ENCODE measurements around the gene XKR7. TPM values are rescaled to one million over a fixed set of nuclear protein-coding genes. Genes with fewer than 3 reads are reported as not detected.
A peak's percentile ranks its signal among the peaks of the same experiment; 100 is the strongest.

The XKR7 gene, protein sequence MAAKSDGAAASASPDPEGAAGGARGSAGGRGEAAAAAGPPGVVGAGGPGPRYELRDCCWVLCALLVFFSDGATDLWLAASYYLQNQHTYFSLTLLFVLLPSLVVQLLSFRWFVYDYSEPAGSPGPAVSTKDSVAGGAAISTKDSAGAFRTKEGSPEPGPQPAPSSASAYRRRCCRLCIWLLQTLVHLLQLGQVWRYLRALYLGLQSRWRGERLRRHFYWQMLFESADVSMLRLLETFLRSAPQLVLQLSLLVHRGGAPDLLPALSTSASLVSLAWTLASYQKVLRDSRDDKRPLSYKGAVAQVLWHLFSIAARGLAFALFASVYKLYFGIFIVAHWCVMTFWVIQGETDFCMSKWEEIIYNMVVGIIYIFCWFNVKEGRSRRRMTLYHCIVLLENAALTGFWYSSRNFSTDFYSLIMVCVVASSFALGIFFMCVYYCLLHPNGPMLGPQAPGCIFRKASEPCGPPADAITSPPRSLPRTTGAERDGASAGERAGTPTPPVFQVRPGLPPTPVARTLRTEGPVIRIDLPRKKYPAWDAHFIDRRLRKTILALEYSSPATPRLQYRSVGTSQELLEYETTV
- total RNA-seq (2014; rRNA removed) (not detected in 2 replicates), Bru-seq, nascent RNA (not detected), BruChase-seq, experiment 1, labeled RNA remaining after a 6-hour chase (percentile 2 among the genes with signal in this experiment), BruChase-seq, experiment 2, labeled RNA remaining after a 2-hour chase (percentile 4 among the genes with signal in this experiment)
- long read RNA-seq = 0 reads

DNA sequence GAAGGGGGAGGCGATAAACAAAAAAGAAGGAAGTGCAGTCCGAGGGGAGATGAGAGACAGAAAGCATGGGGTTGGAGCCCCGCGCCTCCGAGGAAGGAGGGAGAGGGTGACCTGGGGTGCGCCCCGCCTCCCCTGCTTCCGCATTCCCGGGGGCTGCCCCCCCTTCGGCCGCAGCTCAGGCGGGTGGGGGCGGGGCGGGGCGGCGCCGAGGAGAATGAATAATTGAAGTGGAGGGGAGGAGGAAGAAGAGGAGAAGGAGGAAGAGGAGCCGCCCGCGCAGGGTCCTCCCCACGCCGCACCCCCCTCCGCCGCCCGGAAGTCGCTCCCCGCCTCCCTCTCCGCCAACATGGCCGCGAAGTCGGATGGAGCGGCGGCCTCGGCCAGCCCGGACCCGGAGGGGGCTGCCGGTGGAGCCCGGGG is at the start of gene XKR7:
XKR7 (plus strand) TSS at position 322 of the 420 bp plus-strand sequence; CDS start at position 347, 25 bp downstream.
- no peaks in the 10 kb centered on the region for H3K9me3 ChIP-seq (ENCODE audit: low read length)
- no peak for ATAC-seq
- ChIA-PET CTCF (no interaction called here), POLR2A (ENCODE audit: unreplicated experiment) (no interaction called here)
- no peaks in the 10 kb centered on the region for H3K79me2 ChIP-seq (ENCODE audit: low read length)
- H4K20me1 ChIP-seq (ENCODE audit: low read length) = no peaks in the 10 kb centered on the region
- H3K27me3 ChIP-seq (ENCODE audit: low read length) = peaks cover 79% of the 10 kb centered on the region
- H3K36me3 ChIP-seq (ENCODE audit: low read depth, low read length) = no peaks in the 10 kb centered on the region
- no TSS peak for BruUV-seq (replicated peaks)
- H3K9ac ChIP-seq (ENCODE audit: low read length) = no peak within 1 kb of the TSS
- intact Hi-C loops (cut with micrococcal nuclease) = no loop called here
- H3K4me1 ChIP-seq (ENCODE audit: insufficient read depth, low read length) = no peaks in the 10 kb centered on the region
- no peak within 1 kb of the TSS for H3K4me2 ChIP-seq (ENCODE audit: low read length)
- no peak for DNase-seq
- no peak for TF ChIP-seq CTCF (conservative IDR thresholded peaks at IDR 0.05; ENCODE audit: low read depth, low read length)
- TF ChIP-seq EZH2 (IDR thresholded peaks at IDR 0.05; ENCODE audit: low read length, unreplicated experiment) = no peak
- TF ChIP-seq EZH2phosphoT487 (IDR thresholded peaks at IDR 0.05; ENCODE audit: borderline replicate concordance, low read length) = no peak
- H3K27ac ChIP-seq (ENCODE audit: low read length) = no peak within 1 kb of the TSS
- no peak within 1 kb of the TSS for H2AFZ ChIP-seq (ENCODE audit: low read length)
- no peaks in the 10 kb centered on the region for H3F3A ChIP-seq (ENCODE audit: low read length, unreplicated experiment)
- H3K4me3 ChIP-seq (ENCODE audit: low read length) = no peak within 1 kb of the TSS
- H3K9me2 ChIP-seq (replicated peaks; ENCODE audit: low read length) = no peaks in the 10 kb centered on the region

- no peaks in the 10 kb centered on the region for H3K9me3 ChIP-seq (ENCODE audit: low read length)
- H3K4me3 ChIP-seq (ENCODE audit: low read length) = no peak overlapping the region
- H3K27ac ChIP-seq (ENCODE audit: low read length) = no peak overlapping the region
- H3K79me2 ChIP-seq (ENCODE audit: low read length) = no peaks in the 10 kb centered on the region
- no peak for TF ChIP-seq EZH2 (IDR thresholded peaks at IDR 0.05; ENCODE audit: low read length, unreplicated experiment)
- no peak for TF ChIP-seq CTCF (conservative IDR thresholded peaks at IDR 0.05; ENCODE audit: low read depth, low read length)
- TF ChIP-seq EZH2phosphoT487 (IDR thresholded peaks at IDR 0.05; ENCODE audit: borderline replicate concordance, low read length) = no peak
- CTCF ChIA-PET = interaction anchor here (0.6 kb wide), 1 partner anchor 72 kb away, joined by 3 read pairs; no protein-coding TSS in a partner anchor
- no peak overlapping the region for H2AFZ ChIP-seq (ENCODE audit: low read length)
- H4K20me1 ChIP-seq (ENCODE audit: low read length) = no peaks in the 10 kb centered on the region
- no peaks in the 10 kb centered on the region for H3K4me1 ChIP-seq (ENCODE audit: insufficient read depth, low read length)
- H3K4me2 ChIP-seq (ENCODE audit: low read length) = no peak overlapping the region
- intact Hi-C loops (cut with micrococcal nuclease) = no loop called here
- BruUV-seq (replicated peaks) = no TSS peak
- peak; percentile 6 for DNase-seq
- no peaks in the 10 kb centered on the region for H3K36me3 ChIP-seq (ENCODE audit: low read depth, low read length)
- H3K9me2 ChIP-seq (replicated peaks; ENCODE audit: low read length) = no peaks in the 10 kb centered on the region
- H3K9ac ChIP-seq (ENCODE audit: low read length) = no peak overlapping the region
- peaks cover 20% of the 10 kb centered on the region for H3K27me3 ChIP-seq (ENCODE audit: low read length)
- H3F3A ChIP-seq (ENCODE audit: low read length, unreplicated experiment) = no peaks in the 10 kb centered on the region
- POLR2A ChIA-PET (ENCODE audit: unreplicated experiment) = no interaction called here
- no peak for ATAC-seq
Observed at GRCh38 chr20:31918466-31919105, 49.4 kb upstream of the XKR7 start.

Measured in PC-3 (cell line).